ENCODE measurements around the gene TGFB1I1.
"Not testable (repeated sequence)": the region's sequence is repeated elsewhere in the genome, so short reads cannot be mapped to it uniquely, and the experiment has no call there.

TGFB1I1 gene

DNA sequence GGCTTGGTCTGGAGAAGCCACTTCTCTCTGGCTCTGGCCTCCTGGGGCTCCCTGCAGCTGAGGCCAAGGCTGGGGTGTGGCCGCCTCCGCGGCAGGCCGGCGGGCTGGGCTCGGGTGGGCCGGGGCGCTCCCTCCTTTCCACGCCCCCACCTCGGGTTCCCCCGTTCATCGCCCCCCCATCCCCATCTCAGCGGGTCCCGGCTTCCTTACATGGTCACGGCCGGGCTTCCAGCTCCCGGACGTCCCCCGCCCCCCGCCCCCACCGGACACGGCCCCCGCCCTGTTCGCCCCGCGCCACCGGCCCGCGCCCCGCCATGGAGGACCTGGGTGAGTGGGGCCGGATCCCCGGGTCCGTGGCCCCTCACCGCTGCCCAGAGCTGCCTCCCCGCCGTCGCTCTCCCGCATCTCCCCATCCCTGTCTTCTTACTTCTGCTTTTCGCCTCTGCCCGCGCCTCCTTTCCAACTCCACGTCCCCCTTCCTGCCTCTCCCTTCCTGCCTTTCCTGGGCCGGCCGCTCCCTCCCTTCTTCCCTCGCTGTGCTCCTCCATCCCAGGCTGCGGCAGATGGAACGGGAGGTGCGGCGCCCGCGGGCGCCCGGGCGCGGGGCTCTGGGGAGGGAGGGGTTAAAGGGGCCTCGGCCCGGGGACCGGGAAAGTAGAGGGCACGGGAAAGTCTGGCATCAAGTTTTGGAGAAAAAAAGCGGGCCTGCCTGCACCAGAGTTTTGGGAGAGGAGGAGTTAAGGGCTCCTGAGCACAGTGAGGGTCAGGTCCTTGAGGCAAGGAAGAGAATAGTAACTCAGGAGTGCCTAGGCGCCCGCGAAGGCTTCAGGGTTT, at the start of gene TGFB1I1:
TSS of gene TGFB1I1 (plus strand) at position 278 of the 834 bp plus-strand sequence. CDS start at position 315, 37 bp downstream.
- DNase-seq, result peak; percentile 92

DNA sequence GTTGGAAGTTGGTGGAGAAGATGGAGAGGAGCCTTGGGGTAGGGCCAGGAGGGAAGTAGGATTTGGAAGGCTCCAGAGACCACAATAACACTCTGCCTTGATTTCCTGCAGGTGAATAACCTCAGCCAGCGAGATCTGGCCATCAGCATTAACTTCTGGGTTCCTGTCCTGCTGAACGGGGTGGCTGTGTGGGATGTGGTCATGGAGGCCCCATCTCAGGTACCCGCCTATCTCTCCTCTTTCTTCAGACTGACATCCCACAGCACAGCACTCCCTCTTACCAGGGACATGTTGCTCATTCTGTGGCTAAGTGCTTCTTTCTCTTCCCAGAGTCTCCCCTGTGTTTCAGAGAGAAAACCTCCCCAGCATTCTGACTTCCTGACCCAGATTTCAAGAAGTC, 48.7 kb upstream of the TGFB1I1 start:
- DNase-seq, result no peak

DNA sequence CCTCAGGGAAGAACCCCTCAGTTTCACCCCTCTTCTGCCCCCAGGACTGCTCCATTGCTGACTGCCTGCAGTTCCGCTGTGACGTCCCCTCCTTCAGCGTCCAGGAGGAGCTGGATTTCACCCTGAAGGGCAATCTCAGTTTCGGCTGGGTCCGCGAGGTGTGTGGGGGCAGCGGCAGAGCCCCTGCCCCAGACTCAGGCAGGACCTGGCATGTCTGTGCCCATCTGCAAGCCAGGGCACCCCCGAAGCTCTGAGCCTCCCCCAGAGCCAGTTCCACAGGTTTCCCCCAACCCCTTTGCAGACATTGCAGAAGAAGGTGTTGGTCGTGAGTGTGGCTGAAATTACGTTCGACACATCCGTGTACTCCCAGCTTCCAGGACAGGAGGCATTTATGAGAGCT, 48.2 kb upstream of the TGFB1I1 start:
- DNase-seq, result no peak

DNA sequence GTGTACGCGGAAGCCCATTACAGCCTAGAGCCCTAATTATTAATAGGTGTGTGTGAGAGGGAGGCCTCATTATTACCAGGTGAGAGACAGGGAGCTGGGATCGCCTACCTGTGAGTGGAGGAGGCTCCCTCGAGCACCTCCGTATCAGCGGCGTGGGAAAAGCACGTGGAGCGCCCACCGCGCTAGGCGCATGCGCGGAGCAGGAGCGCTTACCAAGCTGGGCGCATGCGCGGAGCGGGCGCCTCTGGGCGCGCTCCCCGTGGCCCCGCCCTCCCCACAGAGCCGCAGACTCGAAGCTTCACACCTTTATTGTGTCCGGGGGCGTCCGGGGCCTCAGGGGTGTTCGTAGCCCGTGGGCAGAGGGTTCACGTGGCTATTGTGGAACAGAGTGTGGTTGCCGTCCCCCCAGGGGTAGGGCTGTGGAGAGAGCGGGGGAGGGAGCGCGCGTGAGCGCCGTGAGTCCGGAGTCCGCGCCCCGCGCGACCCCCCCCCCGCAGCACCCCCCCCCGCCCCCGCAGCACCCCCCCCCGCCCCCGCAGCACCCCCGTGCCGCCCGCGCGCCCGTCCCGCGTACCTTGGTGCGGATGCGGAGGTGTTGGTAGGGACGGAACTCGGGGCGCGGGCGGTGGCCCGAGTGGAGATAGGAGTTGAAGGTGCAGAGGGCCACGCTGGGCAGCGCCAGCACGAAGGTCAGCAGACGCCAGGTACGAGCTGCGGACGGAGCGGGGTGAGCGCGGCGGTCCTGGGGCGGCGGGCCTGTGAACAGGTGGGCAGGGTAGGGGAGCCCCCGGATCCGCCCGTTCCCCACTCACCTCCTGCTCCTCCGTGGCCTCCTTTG, 44.3 kb upstream of the TGFB1I1 start:
- peak; percentile 39 for DNase-seq

DNA sequence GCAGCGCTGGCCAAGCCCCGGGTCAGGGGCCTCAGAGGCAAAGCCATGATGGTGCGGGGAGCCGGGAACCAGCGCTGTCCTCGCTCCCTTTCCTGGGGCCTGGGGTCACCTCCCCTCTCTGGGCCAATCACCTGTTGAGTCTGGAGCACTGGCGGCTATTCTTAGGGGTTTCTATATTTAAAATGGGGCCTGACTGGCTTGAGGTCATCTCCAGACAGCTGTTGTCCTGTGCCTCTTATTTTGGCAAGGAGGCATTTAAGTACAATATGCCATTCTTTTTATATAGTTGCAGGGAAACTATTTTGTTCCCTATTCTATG, 43.7 kb upstream of the TGFB1I1 start, which contains the start of gene COX6A2:
TSS of gene COX6A2 (minus strand) at position 82 of the 319 bp plus-strand sequence. CDS start at position 47, 35 bp downstream.
- no peak for DNase-seq

DNA sequence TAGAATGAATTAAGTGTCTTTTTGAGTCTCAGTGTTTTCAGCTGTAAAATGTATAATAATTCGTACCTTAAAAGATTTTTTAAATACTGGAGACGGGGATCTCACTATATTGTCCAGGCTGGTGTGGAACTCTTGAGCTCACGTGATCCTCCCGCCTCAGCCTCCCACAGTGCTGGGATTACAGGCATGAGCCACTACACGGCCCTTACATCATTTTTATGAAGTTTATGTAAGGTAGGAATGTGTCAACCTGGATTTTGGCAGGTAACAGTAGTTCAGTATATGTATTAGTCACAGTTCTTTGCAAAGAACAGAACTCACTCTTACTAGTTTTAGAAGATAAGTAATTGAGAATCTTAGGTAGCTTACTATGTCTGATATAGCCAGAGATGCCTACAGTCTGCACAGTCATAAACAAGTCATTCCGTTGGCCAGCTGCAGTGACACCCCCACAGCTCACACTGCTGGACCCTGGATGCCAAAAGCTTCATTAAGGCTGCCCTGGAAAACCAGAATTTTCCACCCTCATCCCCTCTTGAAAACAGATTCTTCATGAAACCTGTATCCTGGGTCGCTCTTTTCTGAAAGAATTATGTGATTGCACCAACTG, 43.2 kb upstream of the TGFB1I1 start:
- no peak for DNase-seq

DNA sequence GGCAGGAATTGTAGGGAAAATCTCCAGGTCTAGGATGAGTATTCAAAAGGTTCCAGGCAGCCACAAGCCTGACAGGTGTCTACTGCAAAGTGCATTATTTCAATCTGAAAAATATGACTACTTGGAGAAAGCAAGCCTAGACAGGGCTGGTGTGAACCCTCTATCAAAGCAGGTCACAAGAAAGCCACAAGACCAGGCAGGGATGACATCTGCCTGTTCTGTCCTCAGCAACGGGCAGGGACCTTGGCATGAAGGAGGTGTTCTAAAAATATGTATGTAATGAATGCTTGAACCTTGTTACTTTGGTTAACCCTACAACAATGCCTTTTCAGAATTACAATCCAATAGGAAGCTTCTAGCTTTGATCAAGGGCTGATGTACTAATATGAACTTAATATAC, 42.6 kb upstream of the TGFB1I1 start:
- no peak for DNase-seq

DNA sequence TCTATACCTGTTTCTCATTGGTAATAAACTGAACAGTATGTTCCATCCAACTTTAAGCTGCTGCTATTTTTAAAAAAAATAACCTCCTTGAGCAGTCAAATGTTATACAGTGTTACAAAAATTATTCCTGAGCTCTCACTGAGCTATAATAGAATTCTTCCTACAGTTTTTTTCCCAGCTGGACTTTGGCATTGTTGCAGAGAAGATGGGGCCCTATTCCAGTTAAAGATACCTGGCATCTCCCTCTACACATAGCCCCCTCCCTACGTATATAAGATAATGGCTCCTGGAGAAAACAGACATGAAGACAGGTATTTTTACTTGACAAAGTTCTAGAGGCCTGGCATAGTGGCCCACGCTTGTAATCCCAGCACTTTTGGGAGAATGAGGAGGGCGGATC, 42.2 kb upstream of the TGFB1I1 start:
- no peak for DNase-seq

DNA sequence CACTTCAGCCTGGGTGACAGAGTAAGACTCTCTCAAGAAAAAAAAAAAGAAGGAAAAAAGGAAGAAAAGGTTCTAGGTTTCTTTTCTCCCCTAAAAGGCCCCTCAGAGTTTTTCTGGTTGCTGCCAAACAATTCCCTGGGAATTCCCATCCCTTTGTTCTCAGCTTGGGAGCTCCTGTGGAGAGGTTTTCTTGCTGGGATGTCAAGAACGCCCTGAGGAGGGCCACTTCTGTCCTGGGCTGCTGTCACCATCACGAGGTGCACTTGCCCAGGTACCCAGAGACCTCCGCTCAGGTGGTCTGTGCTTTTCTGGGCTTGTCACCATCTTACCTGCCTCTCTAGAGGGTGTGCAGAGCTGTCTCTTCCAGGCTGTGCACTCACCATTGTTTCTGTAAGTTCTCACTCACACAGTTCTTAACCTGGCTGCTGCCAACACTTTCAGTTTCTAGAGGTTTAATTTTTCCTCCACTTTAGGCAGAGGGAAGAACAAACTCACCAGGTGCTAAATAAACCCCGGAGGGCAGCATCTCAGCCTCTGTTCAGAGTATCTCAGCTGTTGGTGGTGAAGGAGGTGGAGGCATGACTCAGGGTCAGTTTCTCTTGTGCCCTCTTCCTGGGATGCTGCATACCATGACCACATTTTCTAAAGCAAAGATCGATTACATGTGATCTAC, 41.4 kb upstream of the TGFB1I1 start:
- no peak for DNase-seq

DNA sequence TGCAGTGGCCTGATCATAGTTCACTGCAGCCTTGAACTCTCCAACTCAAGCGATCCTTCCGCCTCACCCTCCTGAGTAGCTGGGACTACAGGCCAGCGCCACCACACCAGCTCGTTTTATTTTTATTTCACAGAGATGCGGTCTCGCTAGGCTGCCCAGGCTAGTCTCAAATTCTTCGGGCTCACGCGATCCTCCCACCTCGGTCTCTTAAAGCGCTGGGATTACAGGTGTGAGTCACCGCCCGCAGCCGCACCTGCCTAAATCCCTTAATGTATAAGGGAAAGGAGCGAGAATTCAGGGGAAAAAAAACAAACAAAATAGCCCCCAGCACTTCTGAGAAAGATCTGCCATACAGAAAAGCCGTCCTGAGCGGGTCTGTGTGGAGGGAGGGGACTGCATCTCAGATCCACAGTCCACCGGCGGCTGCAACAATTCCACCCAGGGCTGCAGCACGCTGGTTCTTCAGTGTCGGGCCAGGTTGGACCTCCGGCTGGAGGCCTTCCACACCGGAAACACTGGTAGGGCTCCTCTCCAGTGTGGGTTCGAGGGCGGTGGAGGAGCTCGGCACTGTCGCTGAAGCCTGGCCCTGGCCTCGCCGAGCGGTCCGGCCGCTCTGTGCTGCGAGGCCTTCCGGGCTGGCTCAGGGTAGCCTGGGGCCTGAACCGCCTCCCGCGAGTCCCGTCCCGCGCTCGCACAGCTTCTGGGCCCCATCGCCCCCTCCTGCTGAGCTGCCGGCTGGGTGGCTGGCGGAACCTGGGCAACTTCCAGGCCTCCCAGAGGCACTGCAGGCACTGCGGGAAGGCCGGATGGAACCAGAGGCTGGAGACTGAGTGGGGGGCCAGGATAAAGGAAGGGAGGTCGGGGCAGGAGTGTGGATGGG, 36.4 kb upstream of the TGFB1I1 start:
- no peak for DNase-seq

DNA sequence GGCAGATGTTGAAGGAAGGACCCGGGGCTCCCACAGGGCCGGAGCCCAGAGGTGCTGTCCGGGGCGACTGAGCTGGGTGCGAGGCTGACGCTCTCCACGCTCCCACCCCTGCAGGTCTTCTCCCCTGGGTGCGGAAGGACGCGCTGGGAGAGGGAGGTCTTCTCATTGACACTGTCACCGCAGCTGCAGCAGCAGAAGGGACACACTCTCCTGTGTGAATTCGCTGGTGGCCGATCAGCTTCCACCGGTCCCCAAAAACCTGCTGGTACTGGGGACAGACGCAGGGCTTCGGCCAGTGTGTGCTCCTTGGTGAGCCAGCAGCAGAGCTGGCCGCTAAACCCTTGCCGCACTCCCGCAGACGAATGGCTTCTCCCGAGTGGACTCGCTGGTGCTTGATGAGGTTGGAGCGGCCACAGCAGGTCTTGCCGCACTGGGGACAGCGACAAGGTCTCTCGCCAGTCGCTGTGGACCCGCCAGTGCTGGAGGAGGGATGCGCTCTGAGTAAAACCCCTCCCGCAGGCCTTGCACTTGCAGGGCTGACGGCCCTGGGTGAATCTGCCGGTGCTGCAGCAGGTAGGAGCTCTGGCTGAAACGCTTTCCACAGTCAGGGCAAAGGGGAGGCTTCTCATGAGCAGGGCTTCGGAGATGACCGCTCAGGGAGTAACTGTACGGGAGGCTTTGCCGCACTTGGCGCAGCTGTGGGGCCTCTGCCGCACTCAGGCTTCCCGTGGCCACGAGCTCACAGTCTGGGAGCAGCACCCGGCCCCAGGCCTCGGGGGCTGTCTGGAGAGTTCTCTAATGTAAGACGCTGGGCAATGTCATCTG, 35.5 kb upstream of the TGFB1I1 start:
- DNase-seq, result no peak

DNA sequence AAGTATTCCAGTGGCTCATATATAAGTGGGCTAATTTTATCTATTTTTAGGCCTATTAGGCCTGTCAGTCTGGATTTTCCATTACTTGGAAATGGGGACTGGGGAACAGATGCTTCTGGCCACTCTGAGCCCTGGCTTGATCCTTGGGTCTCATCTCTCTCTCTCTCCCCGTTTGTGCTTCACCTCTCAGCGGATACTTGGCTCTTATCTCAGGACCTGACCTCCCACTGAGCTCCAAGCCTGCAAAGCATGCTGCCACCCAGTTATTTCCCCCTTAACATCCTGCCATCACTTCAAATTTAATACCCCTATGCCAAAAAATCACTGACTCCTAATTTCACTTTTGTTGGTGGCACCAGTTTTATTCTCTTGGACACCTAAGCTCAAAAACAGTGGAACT, 33.5 kb upstream of the TGFB1I1 start:
- no peak for DNase-seq

DNA sequence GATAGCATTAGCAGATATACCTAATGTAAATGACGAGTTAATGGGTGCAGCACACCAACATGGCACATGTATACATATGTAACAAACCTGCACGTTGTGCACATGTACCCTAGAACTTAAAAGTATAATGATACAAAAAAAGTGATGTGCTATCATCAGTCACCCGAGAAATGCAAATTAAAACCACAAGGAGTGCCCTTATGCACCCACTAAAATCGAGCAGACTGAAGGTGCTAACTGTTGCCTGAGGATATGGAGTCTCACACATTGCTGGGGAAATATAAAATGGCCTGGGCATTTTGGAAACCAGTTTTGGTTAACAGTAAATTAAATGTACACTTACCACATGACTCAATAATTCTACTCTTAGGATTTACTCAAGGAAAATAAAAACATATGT, 32.9 kb upstream of the TGFB1I1 start:
- not testable (repeated sequence) for DNase-seq

DNA sequence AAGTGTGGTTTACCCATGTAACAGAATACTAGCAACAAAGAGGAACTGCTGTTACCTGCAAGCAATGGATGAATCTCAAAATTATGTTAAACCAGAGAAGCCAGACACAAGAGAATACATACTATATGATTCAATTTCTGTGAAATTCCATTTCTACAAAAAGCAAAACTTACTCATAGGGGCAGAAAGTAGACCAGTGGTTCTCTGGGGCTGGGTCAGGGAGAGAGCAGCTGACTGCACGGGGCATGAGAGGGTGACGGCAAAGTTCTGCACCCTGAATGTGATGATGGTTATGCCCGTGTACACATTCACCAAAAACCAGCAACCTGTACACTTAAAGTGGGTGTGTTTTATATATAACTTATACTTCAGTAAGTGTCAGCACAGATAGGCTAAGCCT, 32.4 kb upstream of the TGFB1I1 start:
- no peak for DNase-seq

DNA sequence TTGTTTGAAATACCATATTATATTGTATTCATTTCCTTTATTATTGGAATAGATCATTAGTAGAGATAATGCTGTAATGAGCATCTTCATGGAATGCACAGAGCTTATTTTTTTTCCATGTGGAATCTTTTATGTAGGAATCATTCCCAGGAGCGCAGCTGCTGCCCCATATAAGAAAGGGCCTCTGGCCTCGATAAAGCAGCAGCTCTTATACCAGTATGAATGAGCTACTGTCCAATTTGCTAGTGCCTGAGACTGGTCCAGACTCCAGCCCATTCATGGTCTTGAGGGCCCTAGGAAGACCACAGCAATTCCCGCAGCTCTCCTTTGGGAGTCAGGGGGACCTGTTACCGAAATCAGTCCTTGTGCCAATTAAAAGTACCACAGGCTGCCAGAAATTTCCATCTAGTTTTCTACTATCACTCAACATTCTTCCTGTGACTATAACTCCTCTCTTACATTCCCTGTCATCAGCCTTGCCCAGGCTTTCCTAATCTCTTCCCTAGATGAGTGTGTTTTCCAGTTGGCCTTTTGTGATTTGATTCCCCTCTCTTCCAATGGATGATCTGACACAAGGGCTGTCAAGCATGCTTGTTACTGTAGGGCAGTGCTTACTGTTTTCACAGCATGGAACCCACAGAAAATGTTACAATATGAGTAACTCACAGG, 31.3 kb upstream of the TGFB1I1 start:
- DNase-seq, result peak; percentile 34

DNA sequence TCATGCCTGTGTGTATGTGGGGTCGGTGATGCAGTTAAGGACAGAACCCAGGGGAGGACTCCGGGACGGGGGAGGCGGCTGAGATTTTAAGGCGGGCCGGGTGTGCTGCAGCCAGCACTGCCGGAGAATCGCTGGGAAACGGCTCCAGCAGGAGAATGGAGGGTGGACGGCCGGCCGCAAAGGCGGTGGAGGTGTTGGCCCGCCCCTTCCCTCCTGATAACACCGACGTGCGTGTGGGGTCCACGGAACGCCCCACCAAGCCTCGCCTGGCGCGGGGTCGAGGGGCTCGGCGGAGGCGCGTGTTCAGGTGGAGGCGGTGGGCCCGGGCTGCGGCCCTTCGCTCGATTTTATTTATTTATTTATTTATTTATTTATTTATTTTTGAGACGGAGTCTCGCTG, 30.0 kb upstream of the TGFB1I1 start:
- DNase-seq, result no peak

DNA sequence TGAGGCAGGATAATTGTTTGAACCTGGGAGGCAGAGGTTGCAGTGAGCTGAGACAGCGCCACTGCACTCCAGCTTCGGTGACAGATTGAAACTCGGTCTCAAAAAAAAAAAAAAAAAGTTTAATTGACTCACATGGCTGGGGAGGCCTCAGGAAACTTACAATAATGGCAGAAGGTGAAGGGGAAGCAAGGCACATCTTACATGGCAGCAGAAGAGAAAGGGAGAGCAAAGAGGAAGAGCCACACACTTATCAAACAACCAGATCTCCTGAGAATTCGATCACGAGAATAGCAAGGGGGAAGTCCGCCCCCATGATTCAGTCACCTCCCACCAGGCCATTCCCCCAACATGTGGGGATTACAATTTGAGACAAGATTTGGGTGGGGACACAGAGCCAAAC, 26.0 kb upstream of the TGFB1I1 start:
- not testable (repeated sequence) for DNase-seq

DNA sequence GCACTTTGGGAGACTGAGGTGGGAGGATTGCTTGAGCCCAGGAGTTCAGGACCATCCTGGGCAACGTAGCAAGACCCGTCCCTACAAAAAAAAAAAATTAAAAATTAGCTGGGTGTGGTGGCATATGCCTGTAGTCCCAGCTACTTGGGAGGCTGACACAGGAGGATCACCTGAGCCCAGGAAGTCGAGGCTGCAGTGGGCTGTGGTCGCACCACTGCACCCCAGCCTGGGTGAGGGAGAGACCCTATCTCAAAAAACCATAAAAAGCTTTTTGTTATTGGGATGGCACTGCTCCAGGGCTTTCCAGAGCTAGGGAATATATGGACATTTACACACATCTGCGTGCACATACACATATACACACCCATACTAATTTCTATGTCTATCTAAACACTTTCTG, 20.8 kb upstream of the TGFB1I1 start:
- no peak for DNase-seq

DNA sequence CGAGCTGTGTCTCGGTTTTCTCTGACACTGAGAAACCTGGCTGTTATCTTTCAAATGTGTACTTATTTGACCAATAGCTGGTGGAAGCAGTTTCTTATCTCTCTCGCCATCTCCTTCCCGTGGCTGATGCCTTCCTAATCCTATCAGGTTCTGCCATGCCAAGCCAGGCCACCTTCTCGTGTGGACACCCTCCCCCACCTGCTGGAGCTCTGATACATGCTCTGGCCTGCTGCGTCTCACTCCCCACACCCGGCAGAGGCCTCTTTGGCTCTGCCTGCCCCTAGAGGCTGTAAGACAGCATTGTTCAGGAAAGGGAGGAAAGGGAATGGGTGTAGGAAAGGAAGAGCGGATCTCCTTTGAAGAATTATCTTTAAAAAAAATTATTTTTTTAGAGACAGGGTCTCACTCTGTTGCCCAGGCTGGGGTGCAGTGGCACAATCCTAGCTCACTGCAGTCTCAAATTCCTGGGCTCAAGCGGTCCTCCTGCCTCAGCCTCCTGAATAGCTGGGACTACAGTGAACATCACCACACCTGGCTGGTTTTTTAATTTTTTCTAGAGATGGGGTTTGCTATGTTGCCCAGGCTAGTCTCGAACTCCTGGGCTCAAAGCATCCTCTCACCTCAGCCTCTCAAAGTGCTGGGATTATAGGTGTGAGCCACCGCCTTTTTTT, 20.1 kb upstream of the TGFB1I1 start:
- peak; percentile 79 for DNase-seq

DNA sequence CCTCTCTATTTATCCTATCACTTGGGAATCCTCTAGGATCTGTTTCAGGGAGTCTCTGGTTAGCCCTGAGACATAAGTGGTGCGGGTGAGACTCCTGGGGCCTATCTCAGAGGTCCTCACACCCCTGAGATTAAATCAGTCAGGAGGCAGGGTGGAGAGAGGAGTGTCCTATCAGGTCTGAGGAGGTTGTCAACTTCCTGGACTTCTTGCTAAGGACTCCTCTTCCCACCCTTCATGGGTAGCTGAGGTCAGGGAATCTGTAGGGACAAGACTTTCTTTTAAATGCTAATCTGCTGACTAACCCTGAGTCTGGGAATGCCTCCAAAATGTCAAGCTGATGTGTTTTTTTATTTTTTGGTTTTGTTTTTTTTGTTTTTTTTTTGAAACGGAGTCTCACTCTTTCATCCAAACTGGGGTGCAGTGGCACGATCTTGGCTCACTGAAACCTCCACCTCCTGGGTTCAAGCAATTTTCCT, 19.3 kb upstream of the TGFB1I1 start:
- DNase-seq, result peak; percentile 93
